Small intestine (tissue), 16 donors: ENCODE measurements around the gene ALDH1L2. TPM values are rescaled to one million over a fixed set of nuclear protein-coding genes. Genes with fewer than 3 reads are reported as not detected.

Experiments used
- DNase-seq, 2 donors: peaks; one replicate each; pipeline versions ENCODE4 v3.0.0 to v3.0.0-alpha.2; 2013
- FAIRE-seq: peaks from 2 replicates; lab custom pipeline; 2012; peaks lifted over from hg19 to GRCh38; lab: Jason Lieb, UNC
- H3K27ac ChIP-seq, 3 donors: one replicate each; pipeline ENCODE4 v1.5.1; 2013; ENCODE audit warnings: low read length in 2 of 3, mild to moderate bottlenecking in 2 of 3, control low read depth in 1 of 3, inconsistent platforms in 1 of 3, low read depth in 1 of 3, moderate library complexity in 1 of 3
- H3K27me3 ChIP-seq, 3 donors: one replicate each; pipeline ENCODE4 v1.6.1; 2013; ENCODE audit warnings: low read length in 3 of 3, inconsistent platforms in 1 of 3; ENCODE audit not compliant: control insufficient read depth in 3 of 3, insufficient read depth in 3 of 3
- H3K36me3 ChIP-seq, 3 donors: one replicate each; pipeline ENCODE4 v1.6.1; 2013; ENCODE audit warnings: low read length in 3 of 3, inconsistent platforms in 1 of 3, low read depth in 1 of 3, mild to moderate bottlenecking in 1 of 3, moderate library complexity in 1 of 3; ENCODE audit not compliant: control insufficient read depth in 3 of 3, insufficient read depth in 2 of 3
- H3K4me1 ChIP-seq, 3 donors: one replicate each; pipeline ENCODE4 v1.6.1; 2013; ENCODE audit warnings: low read length in 2 of 3, inconsistent platforms in 1 of 3, low read depth in 1 of 3, mild to moderate bottlenecking in 1 of 3, moderate library complexity in 1 of 3; ENCODE audit not compliant: control insufficient read depth in 3 of 3, insufficient read depth in 2 of 3
- H3K4me3 ChIP-seq, 3 donors: one replicate each; pipeline ENCODE4 v1.5.1; 2013; ENCODE audit warnings: low read length in 3 of 3, control low read depth in 1 of 3, inconsistent platforms in 1 of 3, low read depth in 1 of 3, mild to moderate bottlenecking in 1 of 3, moderate library complexity in 1 of 3
- H3K9me3 ChIP-seq, 2 donors: one replicate each; pipeline ENCODE4 v1.6.1; 2013; ENCODE audit warnings: low read depth in 1 of 2, low read length in 1 of 2; ENCODE audit not compliant: control insufficient read depth in 2 of 2, insufficient read depth in 1 of 2
- WGBS, 3 donors: extraction: QIAGEN DNeasy Blood & Tissue Kit; methylation state at CpG; one replicate each; pipeline ENCODE4 v1.1.7; 2013; 5-methylcytosine and 5-hydroxymethylcytosine counted together
- long read RNA-seq, 10 donors: transcript quantifications; one replicate each; lab custom pipeline, GENCODE V29; 2026
- polyA plus RNA-seq, 4 donors: library from polyadenylated mRNA; stranded (reverse) in 3 of 4; unstranded in 1 of 4; fragments of 200-250 nt in 3 of 4; fragments of 120-200 nt in 1 of 4; gene quantifications; one replicate each; pipeline versions ENCODE4 v1.2.1 to v1.2.3, GENCODE V29; 2013
- donor health status: healthy with polysubstance abuse.
- donor health status: control.
- donor health status: control.
- donor health status: Bipolar disorder and iron deficiency.
- donor health status: healthy.

Gene ALDH1L2
- 1 to 10 TPM in 1 of 4 donors, under 1 TPM in 3; 0.22 to 1.7 (median 0.65) TPM for polyA plus RNA-seq
- long read RNA-seq, donor 1, partial matches to known transcripts: 19 of 19 reads
- long read RNA-seq, donor 1, other reads (novel, unspliced or antisense): 0 of 19 reads
- long read RNA-seq, donor 2: 0 reads
- long read RNA-seq, donor 3: 0 reads
- long read RNA-seq, donor 4: 0 reads
- long read RNA-seq, donor 5: 0 reads
- long read RNA-seq, donor 6: 0 reads
- long read RNA-seq, donor 7: 0 reads
- long read RNA-seq, donor 8: 0 reads
- long read RNA-seq, donor 9: 0 reads
- long read RNA-seq, donor 10, full-length matches to known transcripts: 1 of 1 reads
- long read RNA-seq, donor 10, partial matches to known transcripts: 0 of 1 reads
- long read RNA-seq, donor 10, other reads (novel, unspliced or antisense): 0 of 1 reads

GRCh38 chr12:105084251-105085250, at the start of gene ALDH1L2:
Gene ALDH1L2 (minus strand): TSS chr12:105084458. CDS start chr12:105084436, 22 bp downstream.
- H3K9me3 ChIP-seq: no peaks in the 10 kb centered on the region
- peaks cover 0 to 21% (median 0%) of the 10 kb centered on the region in 3 donors for H3K27me3 ChIP-seq
- 24 to 37% (median 25%) methylated on average over 51 to 75 of the region's 75 CpGs for WGBS, 3 donors
- H3K27ac ChIP-seq: peak within 1 kb of the TSS in 1 of 3 donors; percentile 73
- H3K36me3 ChIP-seq: no peaks in the 10 kb centered on the region
- peaks cover 0 to 4% (median 0%) of the 10 kb centered on the region in 3 donors for H3K4me1 ChIP-seq
- H3K4me3 ChIP-seq: peak within 1 kb of the TSS in 2 of 3 donors; percentile 10 to 45
- FAIRE-seq: no peak
- peak; percentile 51 to 66 for DNase-seq

- Histone ChIP-seq H3K4me1 (no peaks in the 10 kb centered on the region), H3K9me3 (no peaks in the 10 kb centered on the region), H3K27ac (no peak overlapping the region), H3K27me3 (no peaks in the 10 kb centered on the region), H3K36me3 (peaks cover 11 to 24% (median 17%) of the 10 kb centered on the region in 3 donors), H3K4me3 (no peak overlapping the region)
- FAIRE-seq: no peak
- DNase-seq: no peak
- WGBS, 3 donors: 80 to 89% (median 84%) methylated on average over 2 of the region's 2 CpGs
These were observed 36.3 kb upstream of the ALDH1L2 start for GRCh38 chr12:105120551-105120950.

GRCh38 chr12:105116969-105117368, 32.7 kb upstream of the ALDH1L2 start:
- H3K27ac ChIP-seq: no peak overlapping the region
- DNase-seq (no peak), FAIRE-seq (no peak)
- H3K4me1 ChIP-seq: peaks cover 0 to 2% (median 0%) of the 10 kb centered on the region in 3 donors
- no peaks in the 10 kb centered on the region for H3K27me3 ChIP-seq
- no peaks in the 10 kb centered on the region for H3K9me3 ChIP-seq
- H3K36me3 ChIP-seq: peaks cover 4 to 11% (median 9%) of the 10 kb centered on the region in 3 donors
- 81 to 89% (median 84%) methylated on average over 1 of the region's 1 CpG for WGBS, 3 donors
- H3K4me3 ChIP-seq: no peak overlapping the region

- Histone ChIP-seq H3K4me1 (peaks cover 0 to 6% (median 2%) of the 10 kb centered on the region in 3 donors), H3K4me3 (no peak overlapping the region), H3K36me3 (peaks cover under 1 to 3% (median 2%) of the 10 kb centered on the region in 3 donors), H3K27ac (no peak overlapping the region), H3K9me3 (no peaks in the 10 kb centered on the region), H3K27me3 (no peaks in the 10 kb centered on the region)
- DNase-seq (no peak), FAIRE-seq (no peak)
- 86 to 96% (median 93%) methylated on average over 3 of the region's 3 CpGs for WGBS, 3 donors
These were observed 28.8 kb upstream of the ALDH1L2 start for GRCh38 chr12:105113094-105113493.

GRCh38 chr12:105110851-105111250, 26.6 kb upstream of the ALDH1L2 start:
- FAIRE-seq: no peak
- H3K27ac ChIP-seq: peak overlapping the region in 1 of 3 donors; percentile 99
- peak in 1 of 2 donors; percentile 44 for DNase-seq
- H3K36me3 ChIP-seq: peaks cover 0 to 3% (median 0%) of the 10 kb centered on the region in 3 donors
- WGBS, 3 donors: 38 to 45% (median 41%) methylated on average over 4 of the region's 4 CpGs
- no peaks in the 10 kb centered on the region for H3K9me3 ChIP-seq
- H3K4me3 ChIP-seq: no peak overlapping the region
- H3K27me3 ChIP-seq: no peaks in the 10 kb centered on the region
- peaks cover 0 to 10% (median 2%) of the 10 kb centered on the region in 3 donors for H3K4me1 ChIP-seq

- Histone ChIP-seq H3K27me3 (no peaks in the 10 kb centered on the region), H3K4me1 (peaks cover 0 to 10% (median 2%) of the 10 kb centered on the region in 3 donors), H3K27ac (peak overlapping the region; percentile 3 to 99 (median 25)), H3K4me3 (peak overlapping the region in 2 of 3 donors; percentile 38 to 94), H3K9me3 (no peaks in the 10 kb centered on the region), H3K36me3 (peaks cover 0 to 3% (median 0%) of the 10 kb centered on the region in 3 donors)
- FAIRE-seq (no peak), DNase-seq (peak in 1 of 2 donors; percentile 31)
- 26 to 45% (median 37%) methylated on average over 13 of the region's 13 CpGs for WGBS, 3 donors
These were observed 25.4 kb upstream of the ALDH1L2 start for GRCh38 chr12:105109465-105110212.

GRCh38 chr12:105107494-105108371, 23.5 kb upstream of the ALDH1L2 start, which contains the start of gene WASHC4:
Gene WASHC4 (plus strand): TSS chr12:105107731. CDS start chr12:105107801, 70 bp downstream.
- Histone ChIP-seq H3K4me1 (peaks cover 0 to 10% (median 2%) of the 10 kb centered on the region in 3 donors), H3K9me3 (no peaks in the 10 kb centered on the region), H3K4me3 (peak within 1 kb of the TSS; percentile 91 to 94 (median 92)), H3K27ac (peak within 1 kb of the TSS; percentile 98 to 99 (median 99)), H3K36me3 (peaks cover 0 to 3% (median 0%) of the 10 kb centered on the region in 3 donors), H3K27me3 (no peaks in the 10 kb centered on the region)
- 0 to 1% (median 0%) methylated on average over 56 to 85 of the region's 85 CpGs for WGBS, 3 donors
- DNase-seq: peak; percentile 95 to 98
- no peak for FAIRE-seq
